WTC11 (cell line): ENCODE measurements around the gene PTPRK. TPM values are rescaled to one million over a fixed set of nuclear protein-coding genes. Genes with fewer than 3 reads are reported as not detected.

Source experiments
- ATAC-seq: fragments of 200-7000 bp; cut with Tn5 transposase; 2 replicates; pipeline ENCODE4 v1.10.0; 2021; ENCODE audit warnings: mild to moderate bottlenecking, moderate library complexity
- CTCF ChIA-PET: fragments of 300-600 bp; sonication (Branson Sonifier 250); formaldehyde crosslinking; loops from one replicate; lab custom pipeline; 2021; ENCODE audit warnings: antibody characterized with exemption; lab: Charles Lee
- POLR2A ChIA-PET: fragments of 350-600 bp; sonication (Branson Sonifier 250); formaldehyde crosslinking; loops from one replicate; lab custom pipeline; 2021; ENCODE audit warnings: antibody characterized with exemption; lab: Charles Lee
- DNase-seq: peaks from one replicate; pipeline ENCODE4 v3.0.0; 2021; ENCODE audit warnings: low spot score
- H3K27ac Mint-ChIP-seq: 2 replicates; pipeline ENCODE4 v1.8.0; 2021; ENCODE audit warnings: mixed read lengths
- H3K27me3 Mint-ChIP-seq: 2 replicates; pipeline ENCODE4 v1.8.0; 2021; ENCODE audit warnings: low read depth, mild to moderate bottlenecking, moderate library complexity, mixed read lengths
- H3K36me3 Mint-ChIP-seq: 2 replicates; pipeline ENCODE4 v1.8.0; 2021; ENCODE audit warnings: mixed read lengths
- H3K4me1 Mint-ChIP-seq: 2 replicates; pipeline ENCODE4 v1.8.0; 2022; ENCODE audit warnings: mixed read lengths
- H3K4me3 Mint-ChIP-seq: 2 replicates; pipeline ENCODE4 v1.8.0; 2021; ENCODE audit warnings: mild to moderate bottlenecking, moderate library complexity, mixed read lengths
- H3K9me3 Mint-ChIP-seq: 2 replicates; pipeline ENCODE4 v1.8.0; 2021; ENCODE audit warnings: mixed read lengths
- AFF4 ChIP-seq: sonication (generic); formaldehyde crosslinking; IDR thresholded peaks from 2 replicates; pipeline ENCODE4 v1.8.1; 2023; ENCODE audit warnings: mild to moderate bottlenecking, missing genetic modification reagents, borderline replicate concordance
- ARID4B ChIP-seq: sonication (generic); formaldehyde crosslinking; IDR thresholded peaks from 2 replicates; pipeline ENCODE4 v1.8.0; 2023; ENCODE audit warnings: missing genetic modification reagents, mild to moderate bottlenecking, borderline replicate concordance
- ATF1 ChIP-seq: sonication (generic); formaldehyde crosslinking; IDR thresholded peaks from 2 replicates; pipeline ENCODE4 v1.8.1; 2023; ENCODE audit warnings: mild to moderate bottlenecking, moderate library complexity, missing genetic modification reagents
- CBFB ChIP-seq: sonication (generic); formaldehyde crosslinking; IDR thresholded peaks from 2 replicates; pipeline ENCODE4 v1.8.1; 2022; ENCODE audit warnings: mild to moderate bottlenecking, low read depth, missing genetic modification reagents
- CREM ChIP-seq: sonication (generic); formaldehyde crosslinking; IDR thresholded peaks from 2 replicates; pipeline ENCODE4 v1.8.1; 2022; ENCODE audit warnings: mild to moderate bottlenecking, missing genetic modification reagents, moderate library complexity
- E2F4 ChIP-seq: sonication (generic); formaldehyde crosslinking; IDR thresholded peaks from 2 replicates; pipeline ENCODE4 v1.8.1; 2022; ENCODE audit warnings: low read depth, mild to moderate bottlenecking, moderate library complexity, missing genetic modification reagents, borderline replicate concordance
- FOXJ3 ChIP-seq: sonication (generic); formaldehyde crosslinking; IDR thresholded peaks from 2 replicates; pipeline ENCODE4 v1.9.0; 2021; ENCODE audit warnings: missing genetic modification reagents, mild to moderate bottlenecking, borderline replicate concordance
- FOXK1 ChIP-seq: sonication (generic); formaldehyde crosslinking; IDR thresholded peaks from 2 replicates; pipeline ENCODE4 v1.8.0; 2022; ENCODE audit warnings: mild to moderate bottlenecking, moderate library complexity, missing genetic modification reagents
- GTF2I ChIP-seq: fragments of 250-450 bp; sonication (Bioruptor Pico); conservative IDR thresholded peaks from 2 replicates; pipeline ENCODE4 v1.4.0; 2021; ENCODE audit warnings: mild to moderate bottlenecking
- HMGA2 ChIP-seq: fragments of 250-450 bp; sonication (Bioruptor Pico); IDR thresholded peaks from 2 replicates; pipeline ENCODE4 v1.4.0; 2021; ENCODE audit warnings: mild to moderate bottlenecking, moderate library complexity
- HMGXB4 ChIP-seq: sonication (generic); formaldehyde crosslinking; IDR thresholded peaks from 2 replicates; pipeline ENCODE4 v1.8.1; 2023; ENCODE audit warnings: mild to moderate bottlenecking, moderate library complexity, missing genetic modification reagents
- MAX ChIP-seq: sonication (generic); formaldehyde crosslinking; IDR thresholded peaks from 2 replicates; pipeline ENCODE4 v1.8.0; 2022; ENCODE audit warnings: mild to moderate bottlenecking, missing genetic modification reagents
- NFYB ChIP-seq: sonication (generic); formaldehyde crosslinking; conservative IDR thresholded peaks from 2 replicates; pipeline ENCODE4 v1.8.0; 2022; ENCODE audit warnings: low read depth, missing genetic modification reagents
- SMAD4 ChIP-seq: sonication (generic); formaldehyde crosslinking; IDR thresholded peaks from 2 replicates; pipeline ENCODE4 v1.8.0; 2022; ENCODE audit warnings: mild to moderate bottlenecking, missing genetic modification reagents
- USF2 ChIP-seq: sonication (generic); formaldehyde crosslinking; IDR thresholded peaks from 2 replicates; pipeline ENCODE4 v1.8.1; 2023; ENCODE audit warnings: mild to moderate bottlenecking, missing genetic modification reagents, moderate library complexity
- ZNF138 ChIP-seq: sonication (generic); formaldehyde crosslinking; conservative IDR thresholded peaks from 2 replicates; pipeline ENCODE4 v1.8.1; 2022; ENCODE audit warnings: mild to moderate bottlenecking, moderate library complexity, missing genetic modification reagents
- ZNF232 ChIP-seq: sonication (generic); formaldehyde crosslinking; IDR thresholded peaks from 2 replicates; pipeline ENCODE4 v1.8.0; 2022; ENCODE audit warnings: mild to moderate bottlenecking, missing genetic modification reagents
- ZNF263 ChIP-seq: sonication (generic); formaldehyde crosslinking; IDR thresholded peaks from 2 replicates; pipeline ENCODE4 v1.8.1; 2022; ENCODE audit warnings: low read depth, mild to moderate bottlenecking, moderate library complexity, missing genetic modification reagents
- ZNF416 ChIP-seq: fragments of 250-450 bp; sonication (Bioruptor Pico); IDR thresholded peaks from 2 replicates; pipeline ENCODE4 v1.9.0; 2021; ENCODE audit warnings: mild to moderate bottlenecking, inconsistent platforms
- total RNA-seq: library from RNA; stranded (reverse); gene quantifications from 3 replicates; pipeline ENCODE4 v1.2.3, GENCODE V29; 2021

The PTPRK gene
- total RNA-seq, 1 experiment from 2014 or later = 44.8 TPM

GRCh38 chr6:128517124-128517523 is 3.3 kb downstream of the PTPRK start:
- peaks cover 48% of the 10 kb centered on the region for H3K4me1 Mint-ChIP-seq
- no peak overlapping the region for H3K27ac Mint-ChIP-seq
- H3K4me3 Mint-ChIP-seq = no peak overlapping the region
- TF ChIP-seq ATF1 (CRISPR knock-in tag) (no peak), E2F4 (no peak), USF2 (CRISPR knock-in tag) (no peak), NFYB (CRISPR knock-in tag) (no peak), CREM (CRISPR knock-in tag) (no peak), HMGA2 (CRISPR knock-in tag) (no peak), ZNF138 (no peak), ARID4B (no peak), ZNF232 (CRISPR knock-in tag) (no peak), HMGXB4 (CRISPR knock-in tag) (no peak), FOXJ3 (CRISPR knock-in tag) (no peak), AFF4 (no peak), SMAD4 (CRISPR knock-in tag) (no peak), ZNF263 (CRISPR knock-in tag) (no peak), FOXK1 (no peak), GTF2I (no peak), CBFB (CRISPR knock-in tag) (no peak), MAX (no peak), ZNF416 (CRISPR knock-in tag) (no peak)
- POLR2A ChIA-PET = no interaction called here
- no peaks in the 10 kb centered on the region for H3K36me3 Mint-ChIP-seq
- CTCF ChIA-PET = interaction anchor here (1.0 to 1.5 kb wide), 8 partner anchors 12 to 780 kb away, joined by 3 to 8 read pairs (median 6); no protein-coding TSS in a partner anchor
- H3K27me3 Mint-ChIP-seq = peaks cover 5% of the 10 kb centered on the region; the same call in 1 of the 2 replicates
- ATAC-seq (no peak), DNase-seq (no peak)
- no peaks in the 10 kb centered on the region for H3K9me3 Mint-ChIP-seq
